Measurements from ENCODE around the gene ZNF135.

The ZNF135 gene

DNA sequence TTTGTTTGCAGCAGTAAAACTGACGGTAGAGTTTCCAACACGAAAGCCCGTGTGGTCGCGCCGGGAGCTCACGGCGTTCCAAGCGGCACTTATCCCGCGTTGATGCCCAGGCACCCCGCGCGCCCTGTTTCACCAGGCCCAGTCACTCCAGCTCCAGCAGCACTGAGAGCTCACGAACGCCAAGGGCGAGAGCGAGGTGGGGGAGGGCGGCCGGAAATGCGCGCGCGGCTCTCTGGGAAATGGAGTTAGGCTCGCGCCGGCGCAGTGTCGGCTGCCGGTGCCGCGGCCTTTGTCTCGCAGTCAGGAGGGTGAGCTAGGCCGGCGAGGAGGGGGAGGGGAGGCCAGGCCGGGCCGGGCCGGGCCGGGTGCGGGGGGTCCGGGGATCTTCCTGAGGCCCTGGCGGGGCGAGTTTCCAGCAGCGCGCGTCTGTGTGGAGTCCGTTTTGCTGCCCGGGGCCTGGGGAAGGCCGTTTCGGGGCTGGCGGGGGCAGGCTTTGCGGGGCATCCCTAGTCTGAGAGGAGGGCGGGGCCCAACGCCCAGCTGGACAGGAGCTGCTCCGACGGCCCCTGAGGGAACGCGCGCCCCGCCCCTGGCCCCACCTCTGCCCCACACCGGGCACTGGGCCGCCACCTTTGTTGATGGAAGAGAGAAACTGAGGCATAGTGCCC is at the start of gene ZNF135:
Gene ZNF135, plus strand, starts transcription at position 280 of the 668 bp plus-strand sequence. CDS start 721 bp downstream, outside the sequence.
- peak; percentile 37 for DNase-seq

DNA sequence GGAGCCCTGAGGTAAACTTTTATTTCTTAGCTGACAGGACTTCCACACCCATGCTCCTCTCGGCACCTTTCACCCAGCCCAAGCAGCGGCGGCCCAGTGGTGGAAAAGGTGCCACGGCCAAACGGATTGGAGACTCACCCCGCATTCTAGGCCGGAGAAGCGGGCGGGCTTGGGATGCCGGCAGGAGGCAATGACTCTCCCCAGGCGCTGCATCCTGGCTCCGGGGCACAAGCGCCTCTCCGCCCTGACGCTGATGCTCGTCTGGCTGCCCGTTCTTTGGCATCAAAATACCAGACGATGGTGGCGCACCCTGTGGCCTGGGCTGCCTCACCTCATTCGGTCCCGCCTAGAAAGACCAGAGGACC is 49.8 kb upstream of the ZNF135 start:
- DNase-seq = no peak

DNA sequence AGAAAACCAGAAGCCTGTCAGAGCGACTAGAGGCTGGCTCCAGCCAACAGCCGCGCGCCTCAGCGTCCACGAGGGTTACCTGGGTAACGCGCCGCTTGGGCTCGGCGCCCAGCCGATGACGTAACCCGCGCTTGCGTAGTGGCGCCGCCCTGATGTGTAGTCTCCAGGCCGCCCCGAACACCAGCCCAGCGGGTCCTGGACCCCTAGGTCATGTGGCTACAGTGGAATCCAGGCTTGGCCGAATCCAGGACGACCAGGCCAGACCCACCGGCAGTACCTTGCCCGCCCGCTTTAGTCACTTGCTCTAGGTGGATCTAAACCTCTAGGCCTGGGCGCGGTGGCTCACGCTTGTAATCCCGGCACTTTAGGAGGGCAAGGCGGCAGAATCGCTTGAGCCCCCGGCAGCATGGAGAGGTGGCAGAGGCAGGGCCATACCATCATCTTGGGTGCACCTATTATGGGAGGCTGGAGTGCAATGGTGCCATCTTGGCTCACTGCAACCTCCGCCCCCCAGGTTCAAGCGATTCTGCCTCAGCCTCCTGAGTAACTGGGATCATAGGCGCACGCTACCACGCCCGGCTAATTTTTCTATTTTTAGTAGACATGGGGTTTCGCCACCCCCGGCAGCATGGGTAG is 49.3 kb upstream of the ZNF135 start:
- peak; percentile 29 for DNase-seq

DNA sequence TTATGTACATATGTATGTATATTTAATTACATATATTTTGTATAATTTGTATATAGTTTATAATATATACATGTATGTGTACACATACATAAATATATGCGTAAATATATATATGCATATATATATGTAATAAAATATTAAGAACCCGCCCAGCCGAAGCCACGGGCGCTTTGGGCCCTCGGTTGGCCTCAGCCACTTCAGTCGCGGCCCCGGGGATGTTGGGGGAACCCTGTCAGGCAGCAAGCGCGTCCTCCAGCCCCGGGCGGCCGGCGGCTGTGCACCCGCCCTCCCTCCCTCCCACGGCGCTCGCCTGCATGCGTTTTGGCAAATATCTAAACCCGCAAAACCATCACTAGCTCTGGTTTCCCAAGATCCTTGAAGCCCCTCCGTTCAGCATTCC is 48.6 kb upstream of the ZNF135 start:
- no peak for DNase-seq

DNA sequence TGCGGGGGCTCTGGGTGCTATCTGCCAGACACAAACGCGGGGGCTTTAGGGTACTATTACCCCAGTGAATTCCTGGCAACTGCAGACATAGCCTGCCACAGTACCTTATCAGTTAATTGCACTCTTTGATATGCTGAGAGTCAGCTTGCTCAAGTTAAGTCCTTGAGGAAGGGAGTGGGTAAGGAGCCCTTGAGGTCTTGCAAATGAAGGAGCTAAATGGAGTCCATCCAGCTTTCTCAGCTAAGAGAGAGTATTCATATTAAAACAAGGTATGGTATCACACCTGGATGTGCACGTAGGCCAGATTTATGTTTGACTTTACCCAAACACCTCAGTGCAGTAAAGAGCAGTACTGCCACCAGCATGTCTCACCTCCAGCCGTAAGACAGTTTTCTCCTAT is 44.9 kb upstream of the ZNF135 start:
- DNase-seq = no peak

DNA sequence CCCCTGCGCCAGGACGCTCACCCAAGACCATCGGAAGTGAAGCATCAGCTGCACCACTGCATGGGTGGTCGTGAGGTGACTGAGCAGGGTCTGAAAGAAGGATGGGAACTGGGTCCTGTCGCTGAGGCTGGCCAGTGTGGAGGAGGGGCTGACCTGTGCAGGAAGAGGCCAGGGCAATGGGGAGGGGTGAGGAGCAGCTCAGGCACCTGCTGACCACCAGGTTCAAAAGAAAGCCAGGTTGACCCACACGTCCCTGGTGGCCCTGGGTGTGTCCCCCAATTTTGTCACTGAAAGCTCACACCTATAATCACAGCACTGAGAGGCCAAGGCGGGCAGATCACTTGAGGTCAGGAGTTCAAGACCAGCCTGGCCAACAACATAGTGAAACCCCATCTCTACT is 39.0 kb upstream of the ZNF135 start:
- DNase-seq = no peak

DNA sequence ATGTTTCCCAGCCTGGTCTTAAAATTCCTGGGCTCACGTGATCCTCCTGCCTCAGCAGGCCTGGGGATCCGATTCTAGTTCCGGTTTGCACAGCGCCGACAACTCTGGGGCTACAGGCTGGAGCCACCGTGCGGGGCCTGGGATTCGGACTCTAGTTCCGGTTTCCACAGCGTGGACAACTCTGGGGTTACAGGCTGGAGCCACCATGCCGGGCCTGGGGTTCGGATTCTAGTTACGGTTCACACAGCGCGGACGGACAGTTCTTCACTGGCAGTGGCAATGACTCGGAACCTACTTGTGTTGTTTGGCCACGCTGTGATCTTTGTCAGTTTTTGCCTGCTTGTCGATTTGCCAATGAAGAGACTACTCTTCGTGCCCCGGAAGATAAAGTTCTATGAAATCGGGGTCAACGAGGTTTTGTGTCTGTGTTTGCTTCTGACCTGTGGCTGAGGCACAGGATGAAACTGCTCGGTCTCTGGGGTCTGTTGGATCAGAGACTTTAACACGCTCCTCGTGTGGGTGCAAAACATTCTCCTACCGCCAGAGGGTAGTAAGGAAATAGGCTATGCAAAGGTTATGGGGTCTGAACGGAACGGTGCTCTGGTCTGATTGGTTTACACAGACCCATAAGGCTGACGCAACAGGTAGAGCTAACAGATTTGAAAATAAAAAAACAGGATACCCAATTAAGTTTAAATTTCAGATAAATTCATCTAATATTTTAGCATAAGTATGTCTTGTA is 37.4 kb upstream of the ZNF135 start:
- peak; percentile 19 for DNase-seq

DNA sequence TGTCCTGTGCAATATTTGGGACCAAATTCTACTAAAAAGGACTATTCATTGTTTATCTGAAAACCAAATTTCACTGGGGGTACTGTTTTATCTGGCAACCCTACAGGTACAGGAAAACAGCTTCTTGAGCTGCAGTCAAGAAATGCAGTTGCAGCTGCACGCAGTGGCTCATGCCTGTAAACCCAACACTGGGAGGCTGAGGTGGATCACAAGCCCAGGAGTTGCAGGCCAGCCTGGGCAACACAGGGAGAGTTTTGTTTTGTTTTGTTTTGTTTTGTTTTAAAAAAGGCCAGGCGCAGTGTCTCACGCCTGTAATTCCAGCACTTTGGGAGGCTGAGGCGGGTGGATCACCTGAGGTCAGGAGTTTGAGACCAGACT is 36.8 kb upstream of the ZNF135 start:
- DNase-seq = no peak

DNA sequence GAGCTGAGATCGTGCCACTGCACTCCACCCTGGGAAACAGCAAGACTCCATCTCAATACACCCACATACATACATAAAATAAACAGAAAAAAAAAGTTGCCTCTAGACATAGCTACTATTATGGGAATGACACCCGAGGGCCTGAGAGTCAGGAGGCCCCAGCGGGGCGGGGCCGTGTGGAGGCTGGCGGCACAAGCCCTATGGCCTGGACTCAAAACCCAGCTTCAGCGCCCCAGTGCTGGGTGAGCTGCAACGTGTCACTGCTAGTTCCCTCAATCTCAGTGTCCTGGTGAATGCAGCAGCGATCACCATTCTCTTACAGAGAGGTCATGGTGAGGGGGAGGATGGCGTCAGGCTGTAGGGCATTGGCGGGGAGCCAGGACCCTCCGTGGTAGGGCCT is 34.4 kb upstream of the ZNF135 start:
- no peak for DNase-seq

DNA sequence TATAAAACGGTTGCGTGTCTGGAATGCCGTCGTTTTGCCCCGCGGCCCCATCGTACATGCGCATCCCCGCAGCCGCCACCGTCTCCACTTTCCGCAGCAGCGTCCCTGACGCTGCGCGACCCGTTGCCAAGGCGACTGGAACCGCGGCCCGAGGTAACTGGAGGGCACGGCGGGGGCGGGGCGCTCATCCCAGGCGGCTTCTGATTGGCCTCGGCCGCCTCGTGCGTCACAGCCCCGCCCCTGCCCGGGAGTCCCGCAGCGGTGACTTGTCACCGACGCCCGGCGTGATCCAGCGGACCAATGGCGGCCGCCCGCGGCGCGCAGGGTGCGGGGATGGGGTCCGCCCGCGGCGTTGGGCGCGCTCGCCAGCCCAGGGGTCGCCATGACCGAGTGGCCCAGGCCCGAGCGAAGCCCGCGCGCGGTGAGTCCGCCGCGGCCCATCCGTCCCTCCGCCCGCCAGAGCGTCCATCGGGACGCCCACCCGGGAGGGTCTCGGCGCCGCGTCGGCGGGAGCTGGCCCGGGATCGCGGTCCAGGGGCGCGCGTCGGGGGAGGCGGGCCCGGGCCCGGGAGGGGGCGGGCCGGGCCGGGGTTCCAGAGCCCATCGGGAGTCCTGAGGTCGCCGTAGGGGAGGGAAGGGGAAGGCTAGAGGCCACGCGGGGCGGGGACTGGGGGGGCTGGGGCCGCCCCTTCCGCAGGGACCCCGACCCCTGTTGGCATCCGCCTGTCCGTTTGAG is 25.2 kb upstream of the ZNF135 start, which contains the start of gene ZSCAN1:
Gene ZSCAN1, plus strand, starts transcription at position 285 of the 736 bp plus-strand sequence. CDS start 3,812 bp downstream, outside the sequence.
- DNase-seq = no peak

DNA sequence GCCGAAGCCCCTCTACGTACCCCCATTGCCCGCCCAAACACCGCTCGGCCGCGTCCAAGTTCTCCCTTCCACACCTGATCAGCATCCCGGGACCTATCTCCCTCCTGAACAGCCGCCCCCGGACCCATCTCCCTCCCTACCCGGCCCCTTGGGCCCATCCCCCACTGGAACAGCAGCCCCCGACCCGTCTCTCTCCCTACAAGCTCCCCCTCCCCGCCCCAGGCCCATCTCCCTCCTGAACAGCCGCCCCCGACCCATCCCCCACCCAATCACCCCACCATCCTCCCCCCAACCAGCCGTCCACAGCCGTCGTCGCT is 24.6 kb upstream of the ZNF135 start:
- DNase-seq = no peak

DNA sequence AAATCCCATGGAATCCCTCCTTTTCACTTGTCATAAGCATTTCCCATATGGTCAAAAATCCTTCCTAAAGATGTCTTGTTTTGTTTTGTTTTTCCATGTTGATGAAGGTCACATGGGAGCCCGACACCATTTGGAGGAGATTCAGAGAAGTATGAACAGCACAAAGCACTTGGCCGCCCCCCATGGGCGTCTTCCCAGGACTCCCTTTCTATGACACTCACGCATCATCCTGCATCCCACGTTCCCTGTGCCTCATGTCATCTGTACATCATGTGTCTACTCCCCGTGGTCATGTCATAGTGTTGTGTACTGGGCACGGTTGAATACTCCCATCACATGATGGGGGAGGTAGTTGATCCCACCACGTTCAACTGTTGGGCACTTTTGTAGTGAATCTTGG is 23.2 kb upstream of the ZNF135 start:
- DNase-seq = no peak

DNA sequence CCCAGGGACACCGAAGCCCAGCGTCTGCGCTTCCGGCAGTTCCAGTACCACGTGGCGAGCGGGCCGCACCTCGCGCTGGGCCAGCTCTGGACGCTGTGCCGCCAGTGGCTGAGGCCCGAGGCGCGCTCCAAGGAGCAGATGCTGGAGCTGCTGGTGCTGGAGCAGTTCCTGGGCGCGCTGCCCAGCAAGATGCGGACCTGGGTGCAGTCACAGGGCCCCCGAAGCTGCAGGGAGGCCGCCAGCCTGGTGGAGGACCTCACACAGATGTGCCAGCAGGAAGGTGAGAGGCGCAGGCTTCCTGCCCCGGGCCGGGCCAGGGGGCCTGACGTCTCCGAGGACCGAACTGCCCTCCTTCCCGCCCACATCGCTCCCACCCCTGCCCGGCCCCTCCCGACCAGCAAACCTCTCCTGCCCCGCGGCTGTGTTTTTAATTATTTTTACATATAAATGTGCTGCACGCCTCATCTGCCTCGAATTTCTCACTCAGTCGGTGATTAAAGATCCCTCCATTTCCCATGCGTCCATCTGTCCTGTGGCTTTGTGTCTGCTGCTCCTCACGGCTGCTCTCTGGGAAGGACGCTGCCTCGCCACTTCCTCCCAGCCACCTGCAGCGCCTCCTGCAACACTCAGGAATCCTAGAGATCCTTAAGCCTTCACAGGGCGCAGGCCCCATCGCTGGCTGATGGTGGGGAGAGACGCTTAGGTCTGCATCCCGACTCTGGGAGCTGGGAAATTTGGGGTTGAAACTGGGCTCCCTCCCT is 21.0 kb upstream of the ZNF135 start:
- DNase-seq = no peak

DNA sequence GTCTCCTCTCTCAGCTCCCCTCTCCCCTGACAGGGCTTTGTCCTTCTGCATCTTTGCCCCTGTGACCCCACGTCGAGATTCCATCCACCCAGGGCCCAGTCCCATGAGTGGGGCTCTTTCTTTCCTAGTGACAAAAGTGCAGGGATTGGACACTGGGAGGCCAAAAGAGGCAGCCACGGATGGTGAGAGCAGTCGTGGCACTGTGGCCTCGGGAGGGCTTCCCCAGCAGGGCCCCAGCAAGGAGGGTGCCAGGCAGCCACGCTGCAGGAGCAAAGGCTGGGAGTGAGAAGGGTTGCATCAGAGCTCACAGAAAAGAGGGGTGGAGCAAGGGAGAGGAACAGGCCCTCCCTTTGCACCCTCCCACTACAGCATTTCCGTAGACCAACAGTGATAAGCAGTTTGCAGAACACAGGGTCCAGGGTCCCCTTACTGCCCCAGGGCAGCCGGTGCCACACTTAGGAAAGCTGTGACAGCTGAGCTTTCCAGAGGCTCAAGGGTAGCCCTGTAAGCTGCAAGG is 20.3 kb upstream of the ZNF135 start:
- no peak for DNase-seq

DNA sequence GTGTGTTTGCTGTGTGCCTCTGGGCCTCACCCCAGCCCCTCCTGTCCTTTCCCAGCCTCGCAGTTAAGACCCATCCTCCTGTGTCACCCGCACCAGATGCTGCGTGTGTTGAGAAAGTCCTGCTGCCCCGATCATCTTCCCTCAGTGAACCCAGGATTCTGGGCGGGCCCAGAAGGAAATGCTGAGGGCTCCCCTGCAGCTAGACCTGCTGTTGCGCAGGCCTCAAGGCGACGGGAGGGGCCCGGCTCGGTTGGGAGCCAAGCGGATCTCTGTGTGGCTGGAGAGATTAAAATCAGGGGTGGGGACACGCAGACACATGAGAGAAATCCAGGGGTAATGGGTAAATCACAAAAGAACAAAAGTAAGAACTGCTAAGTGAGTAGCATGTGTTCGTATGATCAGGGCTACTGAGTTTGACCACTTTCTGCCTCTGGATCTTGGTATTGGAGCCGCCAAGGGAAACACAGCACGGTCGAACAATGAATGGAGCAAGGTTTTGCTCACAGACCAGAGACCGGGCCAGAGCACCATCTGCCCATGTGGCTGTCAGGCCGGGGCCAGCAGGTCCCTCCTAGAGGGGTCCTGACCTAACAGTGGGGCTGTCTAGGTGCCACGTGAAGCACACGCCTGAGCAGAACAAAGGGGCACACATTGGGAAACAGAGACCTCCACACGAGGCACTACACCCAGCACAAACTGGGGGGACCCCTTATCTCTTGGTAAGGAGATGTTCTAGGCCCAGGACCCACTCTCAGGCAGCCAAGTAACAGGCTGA is 18.1 kb upstream of the ZNF135 start:
- DNase-seq = no peak

DNA sequence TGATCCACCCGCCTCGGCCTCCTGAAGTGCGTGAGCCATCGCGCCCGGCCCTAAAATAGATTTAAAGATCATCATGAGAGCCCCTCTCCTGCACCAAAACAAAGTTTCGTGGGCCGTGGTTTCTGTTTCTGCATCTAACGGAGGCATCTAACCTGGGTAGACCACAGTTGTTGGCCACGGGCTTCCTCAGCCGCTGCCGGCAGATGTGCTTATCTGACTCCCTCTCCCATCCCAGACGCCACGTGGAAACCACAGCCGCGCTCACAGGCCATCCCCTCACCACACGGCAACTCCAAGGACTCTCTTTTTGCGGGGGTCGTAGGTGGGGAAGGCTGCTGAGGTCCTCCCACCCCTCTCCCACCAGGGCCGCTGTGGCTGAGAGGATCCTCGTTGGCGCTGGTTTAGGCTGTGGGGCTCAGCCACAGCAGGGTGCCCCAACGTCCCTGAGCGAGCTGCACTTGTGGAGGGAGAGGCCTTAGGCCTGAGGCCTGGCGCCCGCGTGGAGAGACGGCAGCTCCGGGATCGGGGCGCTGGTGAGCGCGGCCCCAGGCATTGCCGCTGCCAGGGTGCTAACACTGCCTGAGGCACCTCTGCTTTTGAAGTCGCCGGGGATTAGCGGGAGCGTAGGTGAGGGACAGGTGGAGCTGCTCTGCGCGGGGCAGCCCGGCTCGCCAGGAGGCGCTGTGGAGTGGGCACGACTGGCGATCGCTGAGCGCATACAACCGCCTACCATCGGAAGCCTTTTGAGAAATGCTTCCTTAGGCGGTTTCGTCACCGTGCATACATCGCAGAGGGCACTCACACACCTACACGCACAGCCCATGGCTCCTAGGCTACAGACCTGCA is 16.4 kb upstream of the ZNF135 start:
- no peak for DNase-seq

DNA sequence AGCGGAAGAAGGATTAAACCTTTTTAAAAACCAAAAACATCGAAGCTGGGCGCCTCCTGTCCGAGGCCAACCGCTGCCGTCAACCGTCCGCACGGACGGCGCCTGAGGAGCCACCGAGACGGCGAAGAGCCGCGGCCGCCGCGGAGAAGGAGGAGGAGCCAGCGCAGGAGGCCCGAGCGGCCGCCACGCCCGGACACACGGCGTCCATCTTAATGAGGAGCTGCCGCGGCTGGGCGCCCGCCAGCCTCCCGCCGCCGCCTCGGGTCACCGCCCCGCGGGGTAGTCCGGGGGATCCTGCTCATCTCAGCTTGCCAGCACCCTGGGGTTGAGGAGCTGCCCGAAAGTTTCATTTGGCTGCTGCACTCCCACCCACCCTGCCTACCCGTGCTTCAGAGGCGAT is 14.7 kb upstream of the ZNF135 start:
- DNase-seq = no peak

DNA sequence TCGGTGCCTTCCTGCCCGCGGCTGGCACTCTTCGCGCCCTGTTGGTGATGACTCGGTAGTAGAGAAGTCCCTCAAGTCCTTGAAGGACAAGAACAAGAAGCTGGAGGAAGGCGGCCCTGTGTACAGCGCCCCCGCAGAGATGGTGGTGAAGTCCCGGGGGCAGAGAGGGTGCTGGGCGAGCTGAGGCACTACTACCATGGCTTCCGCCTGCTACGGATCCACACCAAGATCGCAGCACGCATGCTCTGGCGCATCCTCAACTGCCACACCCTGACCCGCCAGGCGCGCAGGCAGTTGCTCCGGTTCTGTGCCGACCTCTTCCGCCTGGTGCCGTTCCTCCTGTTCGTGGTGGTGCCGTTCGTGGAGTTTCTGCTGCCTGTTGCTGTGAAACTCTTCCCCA is 14.2 kb upstream of the ZNF135 start:
- no peak for DNase-seq

DNA sequence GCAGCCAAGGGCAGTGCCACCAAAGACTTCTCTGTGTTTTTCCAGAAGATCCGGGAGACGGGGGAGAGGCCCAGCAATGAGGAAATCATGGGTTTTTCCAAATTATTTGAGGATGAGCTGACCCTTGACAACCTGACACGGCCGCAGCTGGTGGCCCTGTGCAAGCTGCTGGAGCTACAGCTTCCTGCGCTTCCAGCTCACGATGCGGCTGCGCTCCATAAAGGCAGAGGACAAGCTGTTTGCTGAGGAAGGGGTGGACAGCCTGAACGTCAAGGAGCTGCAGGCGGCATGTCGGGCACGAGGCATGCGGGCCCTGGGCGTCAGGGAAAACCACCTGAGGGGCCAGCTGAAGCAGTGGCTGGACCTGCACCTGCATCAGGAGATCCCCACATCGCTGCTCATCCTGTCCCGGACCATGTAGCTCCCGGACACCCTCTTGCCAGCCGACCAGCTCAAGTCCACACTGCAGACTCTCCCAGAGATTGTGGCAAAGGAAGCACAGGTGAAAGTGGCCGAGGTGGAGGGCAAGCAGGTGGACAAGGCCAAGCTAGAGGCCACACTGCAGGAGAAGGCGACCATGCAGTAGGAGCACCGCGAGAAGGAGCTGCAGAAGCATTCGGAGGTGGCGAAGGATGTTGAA is 13.6 kb upstream of the ZNF135 start:
- no peak for DNase-seq

DNA sequence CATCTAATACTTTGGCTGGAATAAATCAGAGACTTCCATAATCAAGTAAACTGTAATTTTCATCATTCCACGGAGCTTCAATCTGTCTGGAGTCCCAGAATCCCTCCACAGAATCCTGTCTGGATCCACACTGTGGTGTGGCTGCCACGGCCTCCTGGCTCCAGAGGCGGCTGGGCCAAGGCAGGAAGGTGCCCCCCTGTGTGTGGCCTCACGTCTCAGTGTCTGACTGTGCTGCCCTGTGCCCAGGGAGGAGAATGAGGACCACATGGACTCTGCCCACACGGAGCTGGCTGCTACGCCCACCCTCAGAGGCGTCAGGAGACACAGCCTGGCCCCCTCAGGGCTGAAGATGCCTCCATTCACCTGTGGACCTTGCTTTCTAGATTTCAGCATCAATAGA is 12.2 kb upstream of the ZNF135 start:
- DNase-seq = no peak
